Type B pancreatic cell (in vitro differentiated cells): Measurements from ENCODE around the gene ATXN10. TPM values are rescaled to one million over a fixed set of nuclear protein-coding genes. Genes with fewer than 3 reads are reported as not detected.
A peak's percentile ranks its signal among the peaks of the same experiment; 100 is the strongest.

ENCODE experiments used
- DNase-seq: peaks from one replicate; pipeline ENCODE4 v3.0.0; 2021; ENCODE audit warnings: mixed read lengths; ENCODE audit not compliant: unreplicated experiment; ENCODE audit errors: extremely low spot score
- H3K27ac Mint-ChIP-seq: 2 replicates; pipeline ENCODE4 v1.8.0; 2021; ENCODE audit warnings: mild to moderate bottlenecking, mixed read lengths
- H3K27me3 Mint-ChIP-seq: 2 replicates; pipeline ENCODE4 v1.8.0; 2021; ENCODE audit warnings: mixed read lengths
- H3K36me3 Mint-ChIP-seq: 2 replicates; pipeline ENCODE4 v1.8.0; 2021; ENCODE audit warnings: mixed read lengths
- H3K4me1 Mint-ChIP-seq: one replicate; pipeline ENCODE4 v1.8.0; 2021; ENCODE audit warnings: mixed read lengths; ENCODE audit not compliant: unreplicated experiment
- H3K4me3 Mint-ChIP-seq: 2 replicates; pipeline ENCODE4 v1.8.0; 2021; ENCODE audit warnings: mild to moderate bottlenecking, mixed read lengths
- H3K9me3 Mint-ChIP-seq: 2 replicates; pipeline ENCODE4 v1.8.0; 2021; ENCODE audit warnings: mixed read lengths
- total RNA-seq: library from RNA; stranded (reverse); gene quantifications from 2 replicates; pipeline ENCODE4 v1.2.1, GENCODE V29; 2021; ENCODE audit warnings: low replicate concordance
- TF ChIP-seq, protein P1 (sequence below): fragments of 200-600 bp; sonication (generic); conservative IDR thresholded peaks from 2 replicates; pipeline ENCODE4 v1.5.0; 2021; ENCODE audit warnings: antibody characterized with exemption, mild to moderate bottlenecking

Gene ATXN10
- total RNA-seq, 1 donor from 2014 or later, result 182 TPM

DNA sequence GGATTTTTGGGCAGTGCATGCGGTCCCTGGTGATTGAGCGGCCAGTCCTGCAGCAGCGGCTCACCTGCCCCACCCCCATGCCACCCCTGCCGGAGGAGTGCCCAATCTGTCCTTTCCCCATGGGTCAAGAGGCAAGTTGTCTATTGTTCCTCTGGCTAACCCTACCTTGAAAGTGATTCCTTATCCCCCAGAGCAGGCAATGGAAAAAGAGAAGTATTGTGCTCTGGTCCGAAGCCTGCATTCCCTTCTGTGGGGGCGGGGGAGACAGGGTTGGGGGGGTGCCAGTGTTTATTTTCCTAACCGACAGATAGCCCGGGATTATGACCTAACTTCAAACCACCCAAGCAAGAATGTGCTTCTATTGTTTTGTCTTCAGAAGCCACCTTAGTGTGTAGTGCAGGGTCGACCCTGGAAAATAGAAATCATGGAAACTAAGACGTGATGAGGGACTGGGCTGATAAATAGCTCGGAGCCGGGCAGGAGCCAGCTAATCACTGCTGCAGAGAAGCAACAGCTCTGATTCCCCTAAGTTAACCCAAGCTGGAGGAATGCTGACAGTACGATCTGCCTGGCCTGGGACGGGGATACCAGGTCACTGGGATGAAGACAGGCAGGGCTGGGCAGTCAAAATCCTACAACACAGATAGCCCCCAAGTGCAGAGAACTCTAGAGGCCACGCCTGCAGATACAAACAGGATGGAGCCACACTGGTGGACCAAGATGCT is 38.7 kb upstream of the ATXN10 start:
- H3K36me3 Mint-ChIP-seq, result no peaks in the 10 kb centered on the region
- no peak for DNase-seq
- no peak overlapping the region for H3K27ac Mint-ChIP-seq
- no peak overlapping the region for H3K4me3 Mint-ChIP-seq
- TF ChIP-seq, protein P1, sequence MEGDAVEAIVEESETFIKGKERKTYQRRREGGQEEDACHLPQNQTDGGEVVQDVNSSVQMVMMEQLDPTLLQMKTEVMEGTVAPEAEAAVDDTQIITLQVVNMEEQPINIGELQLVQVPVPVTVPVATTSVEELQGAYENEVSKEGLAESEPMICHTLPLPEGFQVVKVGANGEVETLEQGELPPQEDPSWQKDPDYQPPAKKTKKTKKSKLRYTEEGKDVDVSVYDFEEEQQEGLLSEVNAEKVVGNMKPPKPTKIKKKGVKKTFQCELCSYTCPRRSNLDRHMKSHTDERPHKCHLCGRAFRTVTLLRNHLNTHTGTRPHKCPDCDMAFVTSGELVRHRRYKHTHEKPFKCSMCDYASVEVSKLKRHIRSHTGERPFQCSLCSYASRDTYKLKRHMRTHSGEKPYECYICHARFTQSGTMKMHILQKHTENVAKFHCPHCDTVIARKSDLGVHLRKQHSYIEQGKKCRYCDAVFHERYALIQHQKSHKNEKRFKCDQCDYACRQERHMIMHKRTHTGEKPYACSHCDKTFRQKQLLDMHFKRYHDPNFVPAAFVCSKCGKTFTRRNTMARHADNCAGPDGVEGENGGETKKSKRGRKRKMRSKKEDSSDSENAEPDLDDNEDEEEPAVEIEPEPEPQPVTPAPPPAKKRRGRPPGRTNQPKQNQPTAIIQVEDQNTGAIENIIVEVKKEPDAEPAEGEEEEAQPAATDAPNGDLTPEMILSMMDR, result no peak
- no peaks in the 10 kb centered on the region for H3K9me3 Mint-ChIP-seq
- H3K4me1 Mint-ChIP-seq, result peaks cover 33% of the 10 kb centered on the region
- peaks cover 39% of the 10 kb centered on the region for H3K27me3 Mint-ChIP-seq

DNA sequence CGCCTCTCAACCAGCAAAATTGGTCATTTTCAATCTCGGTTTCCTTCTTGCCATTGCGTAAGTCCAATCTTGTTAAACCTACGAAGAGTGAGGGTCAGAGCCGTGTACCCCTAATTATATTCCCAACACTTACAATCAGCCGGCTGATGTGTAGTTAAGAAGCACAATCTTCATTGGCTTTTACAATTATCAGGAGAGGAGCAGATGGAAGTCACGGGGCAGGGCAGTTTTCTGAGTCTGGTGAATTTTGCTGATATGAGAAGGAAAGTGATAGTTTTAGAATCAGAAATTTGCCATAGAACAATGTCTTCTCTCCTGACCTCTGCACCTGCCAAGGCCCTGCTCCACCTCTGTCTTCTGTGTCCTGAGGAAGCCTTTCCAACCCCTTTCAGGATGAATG is 35.0 kb upstream of the ATXN10 start:
- H3K4me3 Mint-ChIP-seq, result no peak overlapping the region
- H3K27ac Mint-ChIP-seq, result no peak overlapping the region
- H3K4me1 Mint-ChIP-seq, result peaks cover 20% of the 10 kb centered on the region
- peaks cover 30% of the 10 kb centered on the region for H3K27me3 Mint-ChIP-seq
- H3K36me3 Mint-ChIP-seq, result no peaks in the 10 kb centered on the region
- H3K9me3 Mint-ChIP-seq, result no peaks in the 10 kb centered on the region
- TF ChIP-seq, protein P1, result no peak
- no peak for DNase-seq

DNA sequence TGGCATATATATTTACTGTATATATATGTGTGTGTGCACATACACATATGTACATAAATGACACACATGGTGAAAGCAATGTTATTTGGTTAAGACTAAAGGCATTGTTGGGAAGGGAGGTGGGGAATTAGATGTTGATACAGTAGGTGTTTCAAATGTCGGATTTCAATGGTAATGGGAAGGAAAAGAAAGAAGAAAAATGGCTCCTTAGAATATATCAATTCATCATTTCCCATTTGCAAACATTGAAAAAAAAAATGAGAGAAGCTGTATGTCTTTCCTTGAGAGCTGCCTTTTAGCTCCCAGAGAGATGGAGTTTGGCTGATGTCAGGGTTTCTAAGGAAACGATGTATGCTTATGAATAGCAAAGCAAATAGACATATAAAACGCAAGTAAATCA is 33.4 kb upstream of the ATXN10 start:
- Mint-ChIP-seq H3K27ac (no peak overlapping the region), H3K4me3 (no peak overlapping the region), H3K27me3 (peaks cover 28% of the 10 kb centered on the region), H3K9me3 (no peaks in the 10 kb centered on the region), H3K4me1 (peaks cover 21% of the 10 kb centered on the region), H3K36me3 (no peaks in the 10 kb centered on the region)
- no peak for DNase-seq
- TF ChIP-seq, protein P1, result no peak

DNA sequence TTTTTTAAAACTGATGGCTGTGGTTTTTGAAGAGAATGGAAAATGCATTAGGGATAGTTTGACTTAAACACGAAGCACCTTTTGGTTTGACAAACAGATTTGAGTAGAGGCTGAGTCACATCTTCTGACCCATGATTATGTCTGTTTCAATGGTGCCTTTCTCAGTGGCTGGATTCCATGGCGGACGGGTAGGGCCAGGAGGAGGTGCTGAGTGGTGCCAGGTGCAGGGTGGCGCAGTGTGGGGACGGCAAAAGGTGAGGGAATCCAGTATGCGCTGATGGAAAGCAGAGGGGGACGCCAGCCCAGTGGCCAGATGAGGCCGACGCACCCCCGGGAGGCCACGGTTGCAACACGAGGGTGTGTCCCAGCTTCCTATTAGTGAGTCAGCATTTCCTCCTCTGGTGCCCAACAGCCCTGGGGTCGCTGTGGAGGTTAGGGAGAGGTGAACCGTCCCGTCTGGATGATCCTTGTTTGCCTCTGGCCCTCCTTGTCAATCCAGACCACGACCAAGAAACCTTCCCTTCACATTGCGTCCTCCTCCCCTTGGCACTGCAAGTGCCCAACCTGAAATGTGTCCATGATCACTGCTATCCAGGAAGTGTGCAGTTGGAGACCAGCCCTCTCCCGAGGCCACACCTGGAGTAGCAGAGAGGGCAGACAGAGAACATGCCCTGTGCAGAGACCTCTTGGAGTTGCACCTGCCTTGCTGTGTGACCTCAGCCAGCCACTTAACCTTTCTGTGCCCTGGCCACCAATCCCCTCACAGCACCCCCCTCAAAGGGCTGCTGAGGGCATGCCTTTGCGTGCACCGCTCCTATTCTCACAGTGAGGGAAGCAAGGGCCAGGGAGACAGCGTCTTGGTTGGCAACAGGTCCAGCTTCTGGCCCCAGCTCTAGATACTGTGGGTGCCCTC is 32.5 kb upstream of the ATXN10 start:
- peak overlapping the region; percentile 65 for H3K27ac Mint-ChIP-seq
- no peak for DNase-seq
- H3K36me3 Mint-ChIP-seq, result no peaks in the 10 kb centered on the region
- no peaks in the 10 kb centered on the region for H3K9me3 Mint-ChIP-seq
- peak overlapping the region; percentile 44 for H3K4me3 Mint-ChIP-seq
- H3K27me3 Mint-ChIP-seq, result peaks cover 24% of the 10 kb centered on the region
- H3K4me1 Mint-ChIP-seq, result peaks cover 17% of the 10 kb centered on the region
- TF ChIP-seq, protein P1, result no peak

DNA sequence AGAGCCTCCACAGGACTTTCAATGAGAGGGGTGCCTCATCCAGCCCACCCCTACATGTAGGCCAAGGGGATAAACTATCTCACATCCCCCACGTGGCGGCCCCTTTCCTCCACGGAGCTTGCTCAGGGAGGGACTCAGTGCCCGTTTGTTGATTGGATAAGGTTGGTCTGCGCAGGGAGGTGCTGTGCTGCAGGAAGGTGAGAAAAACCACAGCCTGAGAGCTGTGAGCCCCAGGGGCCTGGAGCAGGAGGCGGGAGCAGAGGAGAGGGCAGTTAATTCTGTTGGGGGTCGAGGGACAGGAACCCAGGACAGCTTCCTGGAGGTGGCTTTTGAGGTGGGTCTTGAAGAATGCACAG is 31.9 kb upstream of the ATXN10 start:
- DNase-seq, result no peak
- no peak overlapping the region for H3K27ac Mint-ChIP-seq

More for the DNA sequence above, 31.9 kb upstream of the ATXN10 start:
- Mint-ChIP-seq H3K27me3 (peaks cover 26% of the 10 kb centered on the region), H3K36me3 (no peaks in the 10 kb centered on the region), H3K4me3 (no peak overlapping the region), H3K9me3 (no peaks in the 10 kb centered on the region), H3K4me1 (peaks cover 17% of the 10 kb centered on the region)
- TF ChIP-seq, protein P1, result no peak
